Cardiac muscle cell (in vitro differentiated cells and primary cell): ENCODE data around the gene FLVCR1. TPM values are rescaled to one million over a fixed set of nuclear protein-coding genes. Genes with fewer than 3 reads are reported as not detected.

Experiments used
- DNase-seq, 2 donors: peaks; one replicate each; pipeline versions ENCODE4 v3.0.0 to v3.0.0-alpha.2; 2010 to 2017; ENCODE audit warnings: low read depth in 1 of 2, low spot score in 1 of 2
- H3K27ac ChIP-seq: fragments of 200-600 bp; sonication (generic); 2 replicates; pipeline ENCODE4 v1.5.1; 2016
- H3K27me3 ChIP-seq: fragments of 200-600 bp; sonication (generic); 2 replicates; pipeline ENCODE4 v1.6.0; 2016; ENCODE audit warnings: control low read depth
- H3K36me3 ChIP-seq: fragments of 200-600 bp; sonication (generic); 2 replicates; pipeline ENCODE4 v1.5.1; 2016; ENCODE audit warnings: control low read depth
- H3K4me1 ChIP-seq: fragments of 200-600 bp; sonication (generic); 2 replicates; pipeline ENCODE4 v1.8.1; 2017; ENCODE audit warnings: low read depth, mild to moderate bottlenecking, mixed run types
- H3K4me3 ChIP-seq: fragments of 200-600 bp; sonication (generic); 2 replicates; pipeline ENCODE4 v1.5.1; 2016; ENCODE audit warnings: mild to moderate bottlenecking
- H3K9me3 ChIP-seq: fragments of 200-600 bp; sonication (generic); 2 replicates; pipeline ENCODE4 v1.5.1; 2017; ENCODE audit warnings: low read depth, mild to moderate bottlenecking, control low read depth
- CTCF ChIP-seq: IDR thresholded peaks from 2 replicates; pipeline ENCODE4 v1.5.1; 2012; ENCODE audit warnings: low read depth, mild to moderate bottlenecking, low read length
- polyA plus RNA-seq: library from polyadenylated mRNA; unstranded; fragments of >200 nt; fragmentation: Nextera tagmentation; extraction: Ambion mirVana; gene quantifications from 2 replicates; pipeline ENCODE4 v1.2.1, GENCODE V29; 2016
- total RNA-seq: library from RNA; depleted of rRNA; stranded (reverse); fragments of >200 nt; gene quantifications from 2 replicates; pipeline ENCODE4 v1.2.3, GENCODE V29; 2016

The FLVCR1 gene
- total and polyA plus RNA-seq, 2 experiments from 2014 or later, result 7.8 to 11.7 TPM

- Histone ChIP-seq H3K27ac (no peak overlapping the region), H3K4me3 (no peak overlapping the region), H3K4me1 (no peaks in the 10 kb centered on the region), H3K9me3 (no peaks in the 10 kb centered on the region), H3K36me3 (no peaks in the 10 kb centered on the region), H3K27me3 (no peaks in the 10 kb centered on the region)
- no peak for DNase-seq
- no peak for TF ChIP-seq CTCF
Observed at GRCh38 chr1:212918824-212919223, 60.7 kb downstream of the FLVCR1 start.

- no peak for TF ChIP-seq CTCF
- Histone ChIP-seq H3K4me3 (no peak overlapping the region), H3K36me3 (no peaks in the 10 kb centered on the region)
Observed at GRCh38 chr1:212920246-212920645, 62.2 kb downstream of the FLVCR1 start.

GRCh38 chr1:212920896-212921295, 62.8 kb downstream of the FLVCR1 start:
- TF ChIP-seq CTCF, result peak; percentile 39
- H3K4me3 ChIP-seq, result no peak overlapping the region
- H3K27me3 ChIP-seq, result no peaks in the 10 kb centered on the region
- peaks cover 5% of the 10 kb centered on the region for H3K4me1 ChIP-seq
- no peaks in the 10 kb centered on the region for H3K36me3 ChIP-seq
- H3K9me3 ChIP-seq, result no peaks in the 10 kb centered on the region
- DNase-seq, result no peak
- no peak overlapping the region for H3K27ac ChIP-seq

More at GRCh38 chr1:212920246-212920645, 62.2 kb downstream of the FLVCR1 start:
- DNase-seq, result no peak
- H3K27ac ChIP-seq, result no peak overlapping the region
- no peaks in the 10 kb centered on the region for H3K9me3 ChIP-seq
- peaks cover 5% of the 10 kb centered on the region for H3K4me1 ChIP-seq
- no peaks in the 10 kb centered on the region for H3K27me3 ChIP-seq

- no peaks in the 10 kb centered on the region for H3K36me3 ChIP-seq
- no peak overlapping the region for H3K27ac ChIP-seq
- TF ChIP-seq CTCF, result no peak
- H3K27me3 ChIP-seq, result no peaks in the 10 kb centered on the region
- peaks cover 5% of the 10 kb centered on the region for H3K4me1 ChIP-seq
- no peak for DNase-seq
- no peaks in the 10 kb centered on the region for H3K9me3 ChIP-seq
- H3K4me3 ChIP-seq, result no peak overlapping the region
Observed at GRCh38 chr1:212922016-212922415, 63.9 kb downstream of the FLVCR1 start.

- Histone ChIP-seq H3K27me3 (no peaks in the 10 kb centered on the region), H3K4me1 (peaks cover 5% of the 10 kb centered on the region), H3K36me3 (no peaks in the 10 kb centered on the region), H3K27ac (no peak overlapping the region), H3K9me3 (no peaks in the 10 kb centered on the region), H3K4me3 (no peak overlapping the region)
- no peak for DNase-seq
- no peak for TF ChIP-seq CTCF
Observed at GRCh38 chr1:212926372-212926771, 68.3 kb downstream of the FLVCR1 start.
